ENCODE data around the gene EXPH5.

The EXPH5 gene

DNA sequence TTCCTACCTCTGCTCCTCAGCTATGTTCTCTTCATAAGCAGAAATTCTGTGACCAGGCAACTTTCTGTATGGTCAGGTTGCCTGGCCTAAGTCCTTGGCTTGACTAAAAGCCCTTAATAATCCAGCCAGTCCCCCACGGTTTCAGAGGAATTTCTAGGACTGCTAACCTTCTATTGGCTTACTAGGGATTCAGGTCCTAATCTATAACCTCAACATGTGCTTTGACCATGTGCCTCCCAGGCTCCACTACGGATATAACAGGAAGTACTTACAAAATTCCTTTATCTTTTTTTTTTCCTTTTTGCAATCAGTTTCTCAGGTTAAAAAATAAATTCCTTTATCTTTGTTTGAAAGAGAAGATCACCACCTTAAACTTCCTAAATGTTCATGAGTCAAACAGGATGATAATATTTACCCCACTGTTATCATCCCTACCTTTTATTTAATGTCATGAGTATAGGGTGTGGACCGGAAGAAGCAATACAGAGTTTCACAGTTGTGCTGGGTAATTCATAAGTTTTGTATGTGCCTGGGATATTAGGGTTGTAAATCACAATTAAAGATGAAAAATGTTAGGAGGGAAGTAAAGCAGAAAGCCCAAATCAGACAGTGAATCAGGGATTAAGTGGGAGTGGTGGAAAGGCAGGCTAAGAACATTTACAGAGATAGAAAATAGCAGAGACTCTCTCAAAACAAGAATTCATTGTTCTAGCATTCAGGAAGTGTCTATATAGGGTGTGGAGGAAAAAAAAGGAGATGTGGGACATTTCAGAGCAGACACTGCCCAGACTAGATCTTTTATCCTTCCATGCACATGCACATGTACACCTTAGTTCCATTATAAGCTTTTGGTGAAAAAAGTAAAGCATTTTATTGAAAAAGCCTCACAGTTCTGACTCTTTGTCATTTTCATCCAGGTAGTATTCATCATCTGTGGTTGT lies 84.6 kb downstream of the EXPH5 start:
- DNase-seq (ENCODE audit: low spot score): no peak

GRCh38 chr11:108501396-108501795 lies 92.2 kb downstream of the EXPH5 start:
- DNase-seq (ENCODE audit: low spot score): no peak

GRCh38 chr11:108500721-108501120 lies 92.8 kb downstream of the EXPH5 start:
- DNase-seq (ENCODE audit: low spot score): no peak

DNA sequence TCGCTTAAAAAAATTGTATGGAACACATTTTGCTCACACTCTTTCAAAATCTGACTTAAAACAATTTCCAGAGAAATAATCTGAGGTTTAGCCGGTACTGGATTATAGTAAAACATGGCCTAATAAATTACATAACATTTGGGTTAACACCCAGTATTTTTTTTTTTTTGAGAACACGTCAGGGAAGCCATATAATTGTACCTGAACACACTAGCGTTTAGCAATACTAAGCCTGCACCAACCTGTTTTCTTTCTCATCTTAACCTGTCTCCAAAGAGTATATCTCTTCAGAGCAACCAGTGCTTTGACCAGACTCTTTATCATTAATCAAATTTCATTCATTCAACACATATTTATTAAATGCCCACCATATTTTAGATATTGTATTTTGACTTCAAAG lies 93.4 kb downstream of the EXPH5 start:
- no peak for DNase-seq (ENCODE audit: low spot score)

GRCh38 chr11:108498816-108499408 lies 94.7 kb downstream of the EXPH5 start:
- no peak for DNase-seq (ENCODE audit: low spot score)

GRCh38 chr11:108498046-108498815 lies 95.3 kb downstream of the EXPH5 start, which contains the start of gene POGLUT3:
Gene POGLUT3, minus strand, starts transcription at chr11:108498384. Its CDS starts 18 bp downstream, at chr11:108498366.
- DNase-seq (ENCODE audit: low spot score): no peak

- peak; percentile 59 for DNase-seq (ENCODE audit: low spot score)
These were observed 96.1 kb downstream of the EXPH5 start for GRCh38 chr11:108497317-108498045.

GRCh38 chr11:108496643-108497256 lies 96.8 kb downstream of the EXPH5 start:
- no peak for DNase-seq (ENCODE audit: low spot score)

GRCh38 chr11:108495326-108495725 lies 98.2 kb downstream of the EXPH5 start:
- no peak for DNase-seq (ENCODE audit: low spot score)

GRCh38 chr11:108494182-108494581 lies 99.4 kb downstream of the EXPH5 start:
- DNase-seq (ENCODE audit: low spot score): no peak

DNA sequence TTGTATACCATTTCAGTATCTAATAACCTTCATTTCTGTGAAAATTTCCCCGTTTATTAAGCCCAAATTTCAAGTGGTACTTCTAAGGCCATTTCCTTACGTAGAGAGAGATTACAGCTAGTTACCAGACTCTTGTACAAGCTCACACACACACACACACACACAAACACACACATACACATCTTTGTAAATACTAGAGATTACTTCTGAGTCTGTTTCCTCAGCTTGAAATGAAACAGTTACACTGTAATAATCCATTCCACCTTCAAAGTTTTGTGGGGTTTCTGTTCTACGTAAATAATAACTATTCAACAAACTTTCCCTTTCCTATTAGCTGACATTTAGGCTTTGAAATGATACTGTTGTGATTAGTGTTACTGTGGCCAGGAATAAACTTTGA lies 101.6 kb downstream of the EXPH5 start:
- no peak for DNase-seq (ENCODE audit: low spot score)

DNA sequence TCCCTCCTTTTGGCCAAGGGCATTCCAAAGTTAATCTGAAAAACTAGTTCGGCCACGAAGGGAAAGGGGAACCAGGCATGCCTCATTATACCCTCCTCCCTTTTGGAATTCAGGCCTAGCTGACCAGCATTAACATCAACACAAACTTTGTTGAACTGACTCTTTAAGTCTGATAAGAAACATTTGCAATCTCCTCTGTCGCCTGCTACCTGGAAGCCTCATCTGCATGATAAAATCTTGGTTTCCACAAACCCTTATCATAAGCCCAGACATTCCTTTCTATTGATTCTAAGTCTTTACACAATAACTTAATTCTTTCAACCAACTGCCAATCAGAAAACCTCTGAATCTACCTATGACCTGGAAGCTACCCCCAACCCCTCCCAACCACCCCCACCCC lies 106.7 kb downstream of the EXPH5 start:
- DNase-seq (ENCODE audit: low spot score): no peak

DNA sequence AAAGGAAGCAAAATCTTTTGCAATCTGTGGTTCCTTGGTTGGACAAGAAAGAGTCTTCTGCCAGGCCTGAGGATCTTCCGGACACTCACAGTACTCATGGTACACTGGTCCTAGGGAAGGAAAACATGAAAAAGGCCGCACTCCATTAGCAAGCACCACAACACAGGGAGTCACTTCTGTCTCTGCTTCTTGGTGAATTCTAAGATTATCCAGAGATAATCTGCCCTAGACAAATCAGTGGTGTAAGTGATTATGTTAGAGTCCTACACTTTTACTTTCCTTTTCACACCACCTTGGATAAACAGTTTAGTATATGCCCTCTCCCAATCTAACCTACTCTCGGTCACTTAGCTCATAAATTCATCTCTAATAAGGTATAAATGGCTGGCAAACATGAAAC lies 107.2 kb downstream of the EXPH5 start:
- no peak for DNase-seq (ENCODE audit: low spot score)

GRCh38 chr11:108483163-108483562 lies 110.4 kb downstream of the EXPH5 start:
- DNase-seq (ENCODE audit: low spot score): no peak

DNA sequence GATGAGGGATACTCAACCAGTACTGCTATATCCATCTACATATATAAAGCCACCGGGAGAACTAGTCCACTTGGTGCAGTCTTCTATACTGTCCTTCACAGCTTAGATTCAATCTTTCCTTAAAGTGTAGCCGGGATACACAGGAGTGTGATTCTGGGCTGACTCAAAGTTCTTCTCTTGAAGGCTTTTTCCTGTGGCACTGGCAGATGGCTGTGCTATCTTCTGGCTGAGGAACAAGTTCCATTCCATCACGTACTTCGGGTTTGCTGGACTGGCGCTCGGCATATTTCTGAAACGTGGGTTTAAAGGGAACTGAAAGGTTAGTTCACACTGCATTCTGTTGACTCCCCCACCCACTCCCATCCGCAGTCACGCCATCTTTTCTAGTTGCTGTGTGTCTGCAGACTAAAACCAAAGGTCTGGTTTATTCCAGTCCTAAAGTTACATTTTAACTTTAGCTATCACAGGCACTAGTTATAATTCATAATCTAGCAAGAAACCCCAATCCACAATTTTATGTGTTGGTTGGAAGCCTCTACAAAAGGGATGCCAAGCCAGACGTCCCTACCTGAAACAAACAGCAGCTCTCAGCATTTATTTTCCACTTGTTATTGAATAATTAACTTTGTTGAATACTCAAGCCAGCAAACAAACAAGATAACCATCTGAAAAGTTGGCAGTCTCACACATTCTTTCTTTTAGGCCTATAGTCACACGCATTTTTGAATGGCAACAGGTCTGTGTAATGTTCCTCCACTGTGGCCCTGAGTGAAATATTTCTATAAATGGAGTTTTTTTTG lies 118.7 kb downstream of the EXPH5 start:
- no peak for DNase-seq (ENCODE audit: low spot score)

DNA sequence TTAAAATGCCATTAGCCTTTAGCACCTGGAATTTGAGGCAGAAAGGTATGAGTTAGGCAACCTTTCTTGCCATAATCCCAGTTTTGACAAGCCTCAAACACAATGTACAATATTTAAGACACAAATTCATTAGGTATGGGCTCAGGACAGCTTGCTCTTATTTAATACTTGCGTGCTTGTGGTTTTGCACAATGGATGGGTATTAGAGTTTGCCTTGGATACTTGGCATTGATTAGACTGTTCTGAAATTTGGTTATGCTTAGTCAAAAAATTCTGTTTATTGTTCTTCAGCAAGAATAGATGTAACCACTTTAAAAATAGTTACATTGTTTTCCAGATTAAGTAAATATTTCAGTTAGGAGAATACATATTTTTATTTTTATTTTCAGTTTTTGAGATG lies 120.9 kb downstream of the EXPH5 start:
- DNase-seq (ENCODE audit: low spot score): no peak

- no peak for DNase-seq (ENCODE audit: low spot score)
These were observed 125.1 kb downstream of the EXPH5 start for GRCh38 chr11:108468478-108468864.

DNA sequence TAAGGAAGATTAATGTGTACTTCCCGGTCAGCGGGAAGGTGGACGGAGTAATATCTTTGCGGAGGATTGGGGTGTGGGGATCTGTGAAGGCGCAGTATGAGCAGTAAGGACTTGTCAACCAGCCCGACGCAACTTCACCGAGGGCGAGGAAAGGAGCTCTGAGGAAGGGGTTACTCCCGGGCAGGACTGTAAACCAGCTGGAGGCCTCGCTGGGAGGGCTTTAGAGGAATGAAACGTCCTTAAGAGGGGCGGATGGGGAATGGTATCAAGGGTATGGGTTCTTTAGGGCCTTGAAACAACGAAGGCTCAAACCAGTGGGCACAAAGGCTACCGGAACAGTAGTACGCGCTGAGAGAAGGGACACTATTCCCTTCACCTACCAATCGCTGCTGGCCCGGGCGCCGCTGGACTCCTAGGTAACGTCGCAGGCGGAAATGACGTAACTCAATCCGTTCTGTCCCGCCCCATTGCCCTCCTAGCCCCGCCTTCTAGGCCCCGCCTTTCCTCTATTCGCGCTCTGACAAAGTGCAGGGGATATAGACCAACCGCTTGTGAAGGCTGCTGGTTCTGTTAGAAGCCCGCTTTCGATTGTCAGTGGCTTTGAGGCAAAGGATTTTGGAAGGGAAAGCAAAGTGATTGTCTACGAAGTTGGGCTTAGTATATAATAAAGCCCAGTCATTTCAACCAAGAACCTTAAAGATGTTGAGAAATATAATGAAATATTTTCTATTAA lies 126.3 kb downstream of the EXPH5 start, which contains the start of gene C11orf65:
Gene C11orf65, minus strand, starts transcription at position 439 of the 733 bp plus-strand sequence. CDS start 5,970 bp downstream, outside the sequence.
- peak; percentile 94 for DNase-seq (ENCODE audit: low spot score)

DNA sequence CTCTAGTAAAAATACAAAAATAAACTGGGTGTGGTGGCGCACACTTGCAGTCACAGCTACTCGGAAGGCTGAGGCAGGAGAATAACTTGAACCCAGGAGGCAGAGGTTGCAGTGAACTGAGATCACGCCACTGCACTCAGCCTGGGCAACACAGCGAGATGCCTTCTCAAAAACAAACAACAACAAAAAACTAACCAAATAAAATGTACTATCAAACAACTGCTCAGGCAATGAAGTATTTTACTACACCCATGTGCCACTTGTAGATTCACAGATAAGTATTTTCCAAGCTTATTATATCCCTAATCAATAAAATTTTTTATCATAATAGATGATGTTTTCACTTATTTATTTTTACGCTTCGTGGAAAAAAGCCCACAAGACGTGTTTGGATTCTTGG lies 127.2 kb downstream of the EXPH5 start:
- DNase-seq (ENCODE audit: low spot score): no peak

All from hematopoietic multipotent progenitor cell treated with erythropoietin and hydrocortisone succinate and interleukin-3 and kit ligand, for 17 days (in vitro differentiated cells).